Ecto neural progenitor cell (in vitro differentiated cells): ENCODE measurements around the gene RBBP8NL.
A peak's percentile ranks its signal among the peaks of the same experiment; 100 is the strongest.

Experiments
- DNase-seq: peaks from one replicate; pipeline ENCODE4 v3.0.0-alpha.2; 2018; ENCODE audit warnings: low spot score

The RBBP8NL gene

DNA sequence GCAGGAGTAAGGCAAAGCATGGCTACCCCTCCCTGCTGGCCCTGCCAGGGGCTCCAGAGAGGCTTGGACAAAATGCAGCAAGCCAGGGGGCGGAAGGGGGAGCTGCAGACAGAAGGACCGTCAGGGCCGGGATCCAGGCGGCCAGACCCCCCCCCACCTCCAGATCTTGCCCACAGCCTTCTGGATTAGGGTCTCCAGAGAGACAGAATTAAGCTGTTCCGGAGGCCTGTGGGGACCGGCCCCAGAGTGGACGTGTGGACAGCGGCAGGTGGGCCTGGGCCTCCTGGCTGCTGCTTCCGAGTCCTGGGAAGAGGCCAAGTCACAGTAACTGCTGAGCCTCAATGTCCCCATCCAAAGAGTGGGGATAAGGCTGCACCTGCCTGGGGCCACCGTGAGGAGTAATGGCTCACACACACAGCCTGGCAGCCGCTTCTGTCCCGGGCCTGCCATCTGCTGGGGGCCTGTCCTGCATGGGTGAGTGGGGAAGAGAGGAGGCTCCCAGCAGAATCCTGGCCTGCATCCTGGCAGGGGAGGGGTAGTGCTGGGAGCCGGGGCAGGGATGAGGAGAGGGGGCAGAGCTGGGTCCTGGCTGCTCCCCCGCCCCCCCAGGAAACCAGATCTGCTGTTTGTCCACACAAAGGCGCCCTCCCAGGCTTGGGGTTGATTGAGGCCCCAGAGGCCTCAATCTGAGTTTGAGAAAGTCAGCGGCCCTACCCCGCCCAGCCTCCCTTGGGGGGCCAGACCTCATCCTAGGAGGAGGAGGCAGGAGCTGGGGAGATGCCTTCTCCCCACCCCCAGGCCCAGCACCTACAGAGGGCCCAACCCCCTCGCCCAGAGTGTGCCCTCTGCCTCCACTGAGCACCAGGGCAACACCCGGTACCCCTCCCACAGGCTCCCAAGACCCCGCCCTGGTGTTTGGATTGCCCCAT, 64.1 kb downstream of the RBBP8NL start:
- peak; percentile 62 for DNase-seq

DNA sequence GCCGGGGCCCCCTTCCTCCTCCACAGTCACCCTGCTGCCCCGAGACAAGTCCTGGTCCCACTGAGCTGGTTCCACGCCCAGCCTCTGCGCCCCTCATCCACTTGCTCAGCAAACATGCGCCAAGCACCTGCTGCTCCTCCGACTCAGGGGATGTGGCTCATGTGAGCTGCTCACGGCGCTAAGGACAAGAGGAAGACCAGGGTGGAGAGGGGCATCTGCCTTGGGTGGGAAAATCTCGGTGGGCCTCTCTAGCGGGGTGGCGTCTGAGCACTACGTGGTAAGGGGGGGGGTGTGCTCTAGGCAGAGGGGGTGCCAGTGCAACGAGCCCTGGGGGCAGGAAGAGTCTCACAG, 64.8 kb downstream of the RBBP8NL start:
- DNase-seq = peak; percentile 48

DNA sequence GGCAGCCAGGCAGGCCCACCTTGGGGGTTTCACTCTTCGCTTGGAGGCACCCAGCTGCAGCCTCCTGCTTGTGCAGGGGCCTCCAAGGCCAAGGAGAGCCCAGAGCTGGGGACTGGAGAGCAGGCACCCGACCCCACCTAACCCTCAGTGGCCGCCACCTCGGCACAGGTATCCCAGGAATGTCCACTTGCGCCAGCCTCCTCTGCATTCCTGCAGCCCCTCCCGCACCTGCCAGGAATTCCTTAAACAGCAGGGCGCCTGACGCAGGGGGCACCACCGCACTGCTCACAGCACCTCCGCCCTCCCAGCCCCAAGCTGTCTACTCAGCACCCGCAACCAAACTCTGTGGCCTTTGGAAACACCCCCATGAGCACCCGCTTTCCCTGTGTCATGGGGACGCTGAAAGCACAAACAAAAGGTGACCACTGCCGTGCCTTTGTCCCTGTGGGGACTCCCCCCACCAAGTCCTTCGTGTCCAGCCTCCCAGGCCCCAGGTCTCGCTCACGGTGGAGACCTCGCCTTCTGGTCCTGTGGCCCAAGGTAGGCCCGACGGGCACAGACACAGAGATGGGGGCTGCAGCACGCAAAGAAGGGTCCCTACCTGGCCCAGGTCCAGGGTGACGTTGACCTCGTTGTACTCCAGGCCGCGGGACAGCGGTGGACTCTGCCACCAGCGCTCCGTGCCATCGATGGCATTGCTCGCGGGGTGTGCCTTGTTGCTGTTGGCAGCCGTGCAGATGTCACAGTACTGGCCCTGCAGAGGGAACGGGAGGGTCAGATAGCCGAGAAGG, 65.3 kb downstream of the RBBP8NL start:
- DNase-seq = peak; percentile 60

DNA sequence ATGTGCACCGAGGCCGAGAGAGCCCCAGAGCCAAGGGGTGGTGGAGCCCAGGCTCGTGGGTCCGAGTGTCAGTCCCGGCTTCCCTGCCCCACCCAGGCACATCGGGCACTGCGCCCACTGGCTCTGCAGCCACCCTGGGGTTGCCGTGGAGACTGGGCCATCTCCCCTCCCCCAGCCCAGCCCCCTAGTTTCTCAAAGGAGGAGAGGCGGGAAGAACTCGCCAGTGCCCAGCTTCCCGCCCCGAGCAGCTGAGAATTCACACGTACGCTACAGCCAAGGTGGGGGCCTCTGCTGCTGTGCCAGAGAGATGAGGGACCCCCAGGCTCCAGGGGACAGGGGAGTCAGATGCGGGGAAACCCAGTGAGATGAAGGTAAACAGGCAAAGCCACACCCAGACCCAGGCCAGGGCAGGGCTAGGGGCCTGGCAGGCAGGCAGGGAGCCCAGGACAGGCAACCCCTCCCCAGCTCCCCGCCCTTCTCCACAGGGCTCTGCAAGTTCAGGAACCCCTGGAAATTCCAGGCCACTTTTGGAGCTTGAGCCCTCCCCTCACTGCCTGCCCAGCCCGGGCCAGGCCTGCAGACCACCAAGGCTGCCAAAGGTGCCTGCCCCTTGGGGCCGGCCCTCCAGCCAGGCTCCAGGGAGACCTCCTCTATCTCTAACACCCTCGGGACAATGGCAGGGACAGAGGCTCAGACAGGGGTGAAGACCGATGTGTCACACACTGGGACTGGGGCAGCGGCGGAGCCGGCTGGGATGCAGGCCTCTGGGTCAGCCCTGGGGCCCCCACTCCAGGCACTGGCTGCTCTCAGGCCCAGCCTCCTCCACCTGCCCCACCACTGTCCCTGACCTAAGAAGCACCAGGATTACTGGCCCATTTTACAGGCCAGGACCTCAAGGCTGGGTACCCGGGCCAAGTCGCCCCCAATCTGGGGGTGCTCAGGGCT, 66.2 kb downstream of the RBBP8NL start:
- peak; percentile 54 for DNase-seq
